ENCODE data around the gene CMTM4. TPM values are rescaled to one million over a fixed set of nuclear protein-coding genes. Genes with fewer than 3 reads are reported as not detected.

The CMTM4 gene
- total RNA-seq, 6 experiments from 2014 or later = 5.1 to 14.8 (median 8.0) TPM

DNA sequence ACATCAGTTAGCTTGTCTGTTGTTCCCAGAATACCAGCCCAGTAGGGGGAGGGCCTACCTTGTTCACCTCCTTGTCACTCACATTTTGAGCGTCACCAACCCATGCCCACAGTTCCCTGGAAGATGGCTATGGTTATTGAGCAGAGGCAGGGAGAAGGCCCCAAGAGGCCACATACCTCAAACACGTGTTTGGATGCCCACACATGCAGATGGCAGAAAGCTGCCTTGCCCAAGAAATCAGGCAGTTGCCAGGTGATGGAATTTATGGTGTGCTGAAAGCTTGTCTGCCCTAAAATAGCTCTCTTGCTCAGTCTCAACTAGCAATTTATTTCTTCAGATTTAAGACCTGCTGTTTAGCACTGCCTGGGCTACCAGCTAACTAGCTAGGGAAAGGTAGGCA is 16.5 kb upstream of the CMTM4 start:
- Histone ChIP-seq H3K27ac (no peak overlapping the region), H3K4me3 (no peak overlapping the region), H3K36me3 (no peaks in the 10 kb centered on the region), H3K27me3 (no peaks in the 10 kb centered on the region), H3K9me3 (no peaks in the 10 kb centered on the region), H3K4me1 (no peaks in the 10 kb centered on the region)
- intact Hi-C loops (cut with DNase I) = no loop called here
- ATAC-seq (no peak), DNase-seq (no peak)
- TF ChIP-seq, protein P1, sequence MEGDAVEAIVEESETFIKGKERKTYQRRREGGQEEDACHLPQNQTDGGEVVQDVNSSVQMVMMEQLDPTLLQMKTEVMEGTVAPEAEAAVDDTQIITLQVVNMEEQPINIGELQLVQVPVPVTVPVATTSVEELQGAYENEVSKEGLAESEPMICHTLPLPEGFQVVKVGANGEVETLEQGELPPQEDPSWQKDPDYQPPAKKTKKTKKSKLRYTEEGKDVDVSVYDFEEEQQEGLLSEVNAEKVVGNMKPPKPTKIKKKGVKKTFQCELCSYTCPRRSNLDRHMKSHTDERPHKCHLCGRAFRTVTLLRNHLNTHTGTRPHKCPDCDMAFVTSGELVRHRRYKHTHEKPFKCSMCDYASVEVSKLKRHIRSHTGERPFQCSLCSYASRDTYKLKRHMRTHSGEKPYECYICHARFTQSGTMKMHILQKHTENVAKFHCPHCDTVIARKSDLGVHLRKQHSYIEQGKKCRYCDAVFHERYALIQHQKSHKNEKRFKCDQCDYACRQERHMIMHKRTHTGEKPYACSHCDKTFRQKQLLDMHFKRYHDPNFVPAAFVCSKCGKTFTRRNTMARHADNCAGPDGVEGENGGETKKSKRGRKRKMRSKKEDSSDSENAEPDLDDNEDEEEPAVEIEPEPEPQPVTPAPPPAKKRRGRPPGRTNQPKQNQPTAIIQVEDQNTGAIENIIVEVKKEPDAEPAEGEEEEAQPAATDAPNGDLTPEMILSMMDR (IDR thresholded peaks at IDR 0.05) = no peak
- no peak for TF ChIP-seq POLR2A (IDR thresholded peaks at IDR 0.05)
- 59% methylated on average over 2 of the region's 2 CpGs for WGBS (ENCODE audit: insufficient coverage, low coverage, low lambda C conversion rate, missing lambda C conversion rate)

- intact Hi-C loops (cut with DNase I) = no loop called here
- no peak for TF ChIP-seq POLR2A (IDR thresholded peaks at IDR 0.05)
- TF ChIP-seq, protein P1 (IDR thresholded peaks at IDR 0.05) = no peak
- H3K9me3 ChIP-seq = no peaks in the 10 kb centered on the region
- H3K4me1 ChIP-seq = no peaks in the 10 kb centered on the region
- DNase-seq = no peak
- ATAC-seq = peak in 1 of 4 donors; percentile 22
- H3K4me3 ChIP-seq = no peak overlapping the region
- H3K27ac ChIP-seq = no peak overlapping the region
- no peaks in the 10 kb centered on the region for H3K27me3 ChIP-seq
- H3K36me3 ChIP-seq = no peaks in the 10 kb centered on the region
Measured at GRCh38 chr16:66712512-66712911, 16.0 kb upstream of the CMTM4 start.

DNA sequence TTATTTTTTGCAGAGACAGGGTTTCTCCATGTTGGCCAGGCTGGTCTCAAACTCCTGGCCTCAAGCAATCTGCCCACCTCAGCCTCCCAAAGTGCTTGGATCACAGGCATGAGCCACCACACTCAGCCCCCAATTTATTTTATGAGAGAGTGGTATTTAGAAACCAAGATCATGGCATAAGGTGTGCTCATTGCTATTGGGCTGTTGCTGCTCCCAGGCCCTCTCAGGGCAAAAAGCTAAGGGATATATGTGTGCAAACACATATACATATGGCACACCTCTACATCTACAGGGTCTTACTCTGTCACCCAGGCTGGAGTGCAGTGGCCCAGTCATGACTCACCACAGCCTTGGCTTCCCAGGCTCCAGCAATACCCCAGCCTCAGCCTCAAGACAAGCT is 15.0 kb upstream of the CMTM4 start:
- DNase-seq (no peak), ATAC-seq (no peak)
- H3K27me3 ChIP-seq = no peaks in the 10 kb centered on the region
- intact Hi-C loops (cut with DNase I) = no loop called here
- TF ChIP-seq, protein P1 (IDR thresholded peaks at IDR 0.05) = no peak
- no peak for TF ChIP-seq POLR2A (IDR thresholded peaks at IDR 0.05)
- no peaks in the 10 kb centered on the region for H3K9me3 ChIP-seq
- no peak overlapping the region for H3K27ac ChIP-seq
- no peaks in the 10 kb centered on the region for H3K36me3 ChIP-seq
- H3K4me1 ChIP-seq = no peaks in the 10 kb centered on the region
- H3K4me3 ChIP-seq = no peak overlapping the region

GRCh38 chr16:66706506-66706880 is 9.9 kb upstream of the CMTM4 start:
- no peak for TF ChIP-seq POLR2A (IDR thresholded peaks at IDR 0.05)
- TF ChIP-seq, protein P1 (IDR thresholded peaks at IDR 0.05) = no peak
- DNase-seq (peak in 1 of 3 donors; percentile 25), ATAC-seq (no peak)
- H3K9me3 ChIP-seq = no peaks in the 10 kb centered on the region
- peaks cover 0 to 6% (median 2%) of the 10 kb centered on the region in 4 donors for H3K4me1 ChIP-seq
- WGBS (ENCODE audit: insufficient coverage, low coverage, low lambda C conversion rate, missing lambda C conversion rate) = 90% methylated on average over 2 of the region's 8 CpGs
- no peak overlapping the region for H3K4me3 ChIP-seq
- no peaks in the 10 kb centered on the region for H3K27me3 ChIP-seq
- no peaks in the 10 kb centered on the region for H3K36me3 ChIP-seq
- H3K27ac ChIP-seq = peak overlapping the region; percentile 37 to 59 (median 43)
- intact Hi-C loops (cut with DNase I) = no loop called here
